Measurements from ENCODE around the gene GPC4.

GPC4 gene

GRCh38 chrX:133365871-133366611 lies 49.2 kb downstream of the GPC4 start:
- peak overlapping the region; percentile 45 for H3K27ac ChIP-seq (ENCODE audit: low read depth, low read length, severe bottlenecking)
- WGBS, 2 experiments (ENCODE audit: insufficient coverage in 2 of 2): no CpG with 5 or more reads among the region's 1 CpG

GRCh38 chrX:133364865-133365264 lies 50.4 kb downstream of the GPC4 start:
- no CpG with 5 or more reads among the region's 1 CpG for WGBS, 2 experiments (ENCODE audit: insufficient coverage in 2 of 2)
- no peaks in the 10 kb centered on the region for H3K9me3 ChIP-seq (ENCODE audit: control insufficient read depth, low read length)
- H3K27ac ChIP-seq (ENCODE audit: low read depth, low read length, severe bottlenecking): peak overlapping the region; percentile 23
- no peaks in the 10 kb centered on the region for H3K36me3 ChIP-seq (ENCODE audit: control insufficient read depth, insufficient read depth, low read length)
- H3K4me3 ChIP-seq (ENCODE audit: extremely low read depth, insufficient read depth, low read length, poor library complexity, severe bottlenecking): no peak overlapping the region
- H3K4me1 ChIP-seq (ENCODE audit: control insufficient read depth, insufficient read depth, low read length, poor library complexity, severe bottlenecking): peaks cover 15% of the 10 kb centered on the region

More at GRCh38 chrX:133365871-133366611, 49.2 kb downstream of the GPC4 start:
- Histone ChIP-seq H3K36me3 (ENCODE audit: control insufficient read depth, insufficient read depth, low read length) (no peaks in the 10 kb centered on the region), H3K4me1 (ENCODE audit: control insufficient read depth, insufficient read depth, low read length, poor library complexity, severe bottlenecking) (peaks cover 15% of the 10 kb centered on the region), H3K4me3 (ENCODE audit: extremely low read depth, insufficient read depth, low read length, poor library complexity, severe bottlenecking) (no peak overlapping the region), H3K9me3 (ENCODE audit: control insufficient read depth, low read length) (no peaks in the 10 kb centered on the region)

GRCh38 chrX:133364196-133364595 lies 51.1 kb downstream of the GPC4 start:
- no peaks in the 10 kb centered on the region for H3K9me3 ChIP-seq (ENCODE audit: control insufficient read depth, low read length)
- no CpG with 5 or more reads among the region's 1 CpG for WGBS, 2 experiments (ENCODE audit: insufficient coverage in 2 of 2)
- no peak overlapping the region for H3K27ac ChIP-seq (ENCODE audit: low read depth, low read length, severe bottlenecking)
- H3K36me3 ChIP-seq (ENCODE audit: control insufficient read depth, insufficient read depth, low read length): no peaks in the 10 kb centered on the region
- H3K4me3 ChIP-seq (ENCODE audit: extremely low read depth, insufficient read depth, low read length, poor library complexity, severe bottlenecking): no peak overlapping the region
- peaks cover 20% of the 10 kb centered on the region for H3K4me1 ChIP-seq (ENCODE audit: control insufficient read depth, insufficient read depth, low read length, poor library complexity, severe bottlenecking)

GRCh38 chrX:133362538-133362937 lies 52.8 kb downstream of the GPC4 start:
- Histone ChIP-seq H3K36me3 (ENCODE audit: control insufficient read depth, insufficient read depth, low read length) (no peaks in the 10 kb centered on the region), H3K9me3 (ENCODE audit: control insufficient read depth, low read length) (no peaks in the 10 kb centered on the region), H3K4me3 (ENCODE audit: extremely low read depth, insufficient read depth, low read length, poor library complexity, severe bottlenecking) (no peak overlapping the region), H3K27ac (ENCODE audit: low read depth, low read length, severe bottlenecking) (no peak overlapping the region), H3K4me1 (ENCODE audit: control insufficient read depth, insufficient read depth, low read length, poor library complexity, severe bottlenecking) (peaks cover 24% of the 10 kb centered on the region)
- WGBS, 2 experiments (ENCODE audit: insufficient coverage in 2 of 2): no CpG with 5 or more reads among the region's 2 CpGs

GRCh38 chrX:133359466-133359865 lies 55.8 kb downstream of the GPC4 start:
- WGBS, 2 experiments (ENCODE audit: insufficient coverage in 2 of 2): no CpG with 5 or more reads among the region's 2 CpGs
- H3K9me3 ChIP-seq (ENCODE audit: control insufficient read depth, low read length): no peaks in the 10 kb centered on the region
- peaks cover 18% of the 10 kb centered on the region for H3K4me1 ChIP-seq (ENCODE audit: control insufficient read depth, insufficient read depth, low read length, poor library complexity, severe bottlenecking)
- H3K27ac ChIP-seq (ENCODE audit: low read depth, low read length, severe bottlenecking): no peak overlapping the region
- H3K36me3 ChIP-seq (ENCODE audit: control insufficient read depth, insufficient read depth, low read length): no peaks in the 10 kb centered on the region
- H3K4me3 ChIP-seq (ENCODE audit: extremely low read depth, insufficient read depth, low read length, poor library complexity, severe bottlenecking): no peak overlapping the region

- 100% methylated on average over 1 of the region's 2 CpGs; no CpG with 5 or more reads in 1 of the 2 experiments for WGBS, 2 experiments (ENCODE audit: insufficient coverage in 2 of 2)
- Histone ChIP-seq H3K36me3 (ENCODE audit: control insufficient read depth, insufficient read depth, low read length) (no peaks in the 10 kb centered on the region), H3K27ac (ENCODE audit: low read depth, low read length, severe bottlenecking) (no peak overlapping the region), H3K4me1 (ENCODE audit: control insufficient read depth, insufficient read depth, low read length, poor library complexity, severe bottlenecking) (peaks cover 4% of the 10 kb centered on the region), H3K4me3 (ENCODE audit: extremely low read depth, insufficient read depth, low read length, poor library complexity, severe bottlenecking) (no peak overlapping the region), H3K9me3 (ENCODE audit: control insufficient read depth, low read length) (no peaks in the 10 kb centered on the region)
Measured at GRCh38 chrX:133353233-133353632, 62.1 kb downstream of the GPC4 start.

GRCh38 chrX:133350751-133351150 lies 64.5 kb downstream of the GPC4 start:
- Histone ChIP-seq H3K4me1 (ENCODE audit: control insufficient read depth, insufficient read depth, low read length, poor library complexity, severe bottlenecking) (peaks cover 4% of the 10 kb centered on the region), H3K36me3 (ENCODE audit: control insufficient read depth, insufficient read depth, low read length) (no peaks in the 10 kb centered on the region), H3K27ac (ENCODE audit: low read depth, low read length, severe bottlenecking) (no peak overlapping the region), H3K4me3 (ENCODE audit: extremely low read depth, insufficient read depth, low read length, poor library complexity, severe bottlenecking) (no peak overlapping the region), H3K9me3 (ENCODE audit: control insufficient read depth, low read length) (no peaks in the 10 kb centered on the region)
- WGBS, 2 experiments (ENCODE audit: insufficient coverage in 2 of 2): no CpG with 5 or more reads among the region's 1 CpG

GRCh38 chrX:133346026-133346425 lies 69.3 kb downstream of the GPC4 start:
- WGBS, 2 experiments (ENCODE audit: insufficient coverage in 2 of 2): no CpG with 5 or more reads among the region's 3 CpGs
- Histone ChIP-seq H3K27ac (ENCODE audit: low read depth, low read length, severe bottlenecking) (no peak overlapping the region), H3K9me3 (ENCODE audit: control insufficient read depth, low read length) (no peaks in the 10 kb centered on the region), H3K4me3 (ENCODE audit: extremely low read depth, insufficient read depth, low read length, poor library complexity, severe bottlenecking) (no peak overlapping the region), H3K4me1 (ENCODE audit: control insufficient read depth, insufficient read depth, low read length, poor library complexity, severe bottlenecking) (peaks cover 2% of the 10 kb centered on the region), H3K36me3 (ENCODE audit: control insufficient read depth, insufficient read depth, low read length) (no peaks in the 10 kb centered on the region)

- Histone ChIP-seq H3K9me3 (ENCODE audit: control insufficient read depth, low read length) (no peaks in the 10 kb centered on the region), H3K36me3 (ENCODE audit: control insufficient read depth, insufficient read depth, low read length) (no peaks in the 10 kb centered on the region), H3K4me1 (ENCODE audit: control insufficient read depth, insufficient read depth, low read length, poor library complexity, severe bottlenecking) (peaks cover 1% of the 10 kb centered on the region), H3K4me3 (ENCODE audit: extremely low read depth, insufficient read depth, low read length, poor library complexity, severe bottlenecking) (no peak overlapping the region), H3K27ac (ENCODE audit: low read depth, low read length, severe bottlenecking) (no peak overlapping the region)
- no CpG with 5 or more reads among the region's 2 CpGs for WGBS, 2 experiments (ENCODE audit: insufficient coverage in 2 of 2)
Measured at GRCh38 chrX:133339566-133339965, 75.7 kb downstream of the GPC4 start.

- Histone ChIP-seq H3K27ac (ENCODE audit: low read depth, low read length, severe bottlenecking) (no peak overlapping the region), H3K4me1 (ENCODE audit: control insufficient read depth, insufficient read depth, low read length, poor library complexity, severe bottlenecking) (peaks cover 9% of the 10 kb centered on the region), H3K9me3 (ENCODE audit: control insufficient read depth, low read length) (no peaks in the 10 kb centered on the region), H3K36me3 (ENCODE audit: control insufficient read depth, insufficient read depth, low read length) (no peaks in the 10 kb centered on the region), H3K4me3 (ENCODE audit: extremely low read depth, insufficient read depth, low read length, poor library complexity, severe bottlenecking) (no peak overlapping the region)
- no CpG with 5 or more reads among the region's 2 CpGs for WGBS, 2 experiments (ENCODE audit: insufficient coverage in 2 of 2)
Measured at GRCh38 chrX:133337250-133337649, 78.0 kb downstream of the GPC4 start.

- Histone ChIP-seq H3K27ac (ENCODE audit: low read depth, low read length, severe bottlenecking) (no peak overlapping the region), H3K36me3 (ENCODE audit: control insufficient read depth, insufficient read depth, low read length) (no peaks in the 10 kb centered on the region), H3K9me3 (ENCODE audit: control insufficient read depth, low read length) (no peaks in the 10 kb centered on the region), H3K4me3 (ENCODE audit: extremely low read depth, insufficient read depth, low read length, poor library complexity, severe bottlenecking) (no peak overlapping the region), H3K4me1 (ENCODE audit: control insufficient read depth, insufficient read depth, low read length, poor library complexity, severe bottlenecking) (peaks cover 9% of the 10 kb centered on the region)
- no CpG with 5 or more reads among the region's 2 CpGs for WGBS, 2 experiments (ENCODE audit: insufficient coverage in 2 of 2)
Measured at GRCh38 chrX:133335027-133335426, 80.3 kb downstream of the GPC4 start.

Measured in mesodermal cell (in vitro differentiated cells).